Activated B cell treated with CpG ODN at 0.5 μM for 24 hours (primary cell): ENCODE results near the gene SRRM1. TPM values are rescaled to one million over a fixed set of nuclear protein-coding genes. Genes with fewer than 3 reads are reported as not detected.

Source experiments
- ATAC-seq: fragments of 200-7000 bp; cut with Tn5 transposase; one replicate; pipeline ENCODE4 v1.10.0; 2021; ENCODE audit warnings: low read depth, mild to moderate bottlenecking, moderate library complexity
- CTCF ChIA-PET: fragments of 350-600 bp; sonication (Branson Sonifier 250); formaldehyde crosslinking; loops from one replicate; lab custom pipeline; 2021; ENCODE audit warnings: antibody characterized with exemption; lab: Charles Lee
- POLR2A ChIA-PET: fragments of 350-600 bp; sonication (Branson Sonifier 250); formaldehyde crosslinking; loops from one replicate; lab custom pipeline; 2021; ENCODE audit warnings: antibody characterized with exemption; lab: Charles Lee
- DNase-seq: peaks from one replicate; pipeline ENCODE4 v3.0.0; 2022
- H3K27ac Mint-ChIP-seq: one replicate; pipeline ENCODE4 v1.8.0; 2020; ENCODE audit warnings: mixed read lengths
- H3K27me3 Mint-ChIP-seq: one replicate; pipeline ENCODE4 v1.8.0; 2021; ENCODE audit warnings: mixed read lengths
- H3K36me3 Mint-ChIP-seq: one replicate; pipeline ENCODE4 v1.8.0; 2021; ENCODE audit warnings: low read depth, mixed read lengths
- H3K4me1 Mint-ChIP-seq: one replicate; pipeline ENCODE4 v1.8.0; 2021; ENCODE audit warnings: mixed read lengths
- H3K4me3 Mint-ChIP-seq: one replicate; pipeline ENCODE4 v1.8.0; 2020; ENCODE audit warnings: mild to moderate bottlenecking, mixed read lengths
- H3K9me3 Mint-ChIP-seq: one replicate; pipeline ENCODE4 v1.8.0; 2020; ENCODE audit warnings: mixed read lengths
- intact Hi-C: fragments of 100-400 bp; cut with micrococcal nuclease; formaldehyde crosslinking; loops from one replicate; pipeline ENCODE4 v1.15.1; 2024
- total RNA-seq: library from RNA; stranded (reverse); gene quantifications from 2 replicates; pipeline ENCODE4 v1.2.3, GENCODE V29; 2022
- TF ChIP-seq, protein P1 (sequence below): fragments of 200-600 bp; IDR thresholded peaks from one replicate; pipeline ENCODE4 v1.8.0; 2022; ENCODE audit warnings: antibody characterized with exemption, mild to moderate bottlenecking

The SRRM1 gene
- total RNA-seq: 214 and 220 TPM in 2 replicates

DNA sequence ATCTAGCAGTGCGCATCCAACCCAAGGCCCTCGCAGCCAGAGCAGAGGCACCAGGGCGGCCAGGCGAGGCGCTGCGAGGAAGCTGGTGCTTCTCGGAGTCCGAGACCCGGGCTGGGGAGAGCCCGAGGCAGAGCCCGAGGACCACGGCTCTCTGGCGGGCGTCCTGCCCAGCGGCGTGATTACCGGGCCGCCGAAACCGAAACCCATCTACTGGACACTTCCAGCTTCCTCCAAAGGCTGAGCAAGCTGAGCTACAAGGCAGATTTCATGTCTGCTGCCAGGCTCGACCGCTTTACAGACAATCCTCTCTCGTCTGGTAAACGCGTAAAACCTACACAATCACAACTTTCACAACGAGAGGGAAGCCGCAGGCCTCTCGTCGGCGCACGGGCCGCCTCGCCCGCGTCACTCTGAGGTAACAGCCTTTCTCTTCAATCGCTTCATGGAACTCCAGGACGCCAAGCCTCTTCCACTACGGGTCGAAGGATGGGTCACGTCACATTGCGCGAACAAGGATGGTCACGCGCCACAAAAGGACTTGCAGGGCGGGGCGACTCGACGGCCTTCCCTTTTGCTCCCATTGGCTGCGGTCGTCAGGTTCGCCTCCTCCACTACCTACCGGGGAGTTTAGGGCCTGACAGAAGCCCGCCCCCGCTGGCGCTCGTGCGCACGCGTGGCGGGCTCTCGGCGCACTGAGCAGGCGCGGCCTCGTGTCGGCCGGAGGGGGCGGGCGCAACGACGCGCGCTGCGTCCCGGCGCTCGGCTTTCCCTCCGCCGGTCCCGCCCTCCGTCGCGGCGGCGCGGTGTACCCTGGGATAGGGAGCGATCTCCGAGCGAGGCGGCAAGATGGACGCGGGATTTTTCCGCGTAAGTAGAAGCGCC is at the start of gene SRRM1:
TSS of gene SRRM1 (plus strand) at position 822 of the 882 bp plus-strand sequence. CDS start at position 847, 25 bp downstream.
- H3K4me3 Mint-ChIP-seq: peak within 1 kb of the TSS; percentile 96
- DNase-seq (peak; percentile 96), ATAC-seq (peak; percentile 90)
- intact Hi-C loops: loop anchor here (1.0 to 10.0 kb wide), 10 partner anchors 102 to 1232 kb away; partner anchors contain the start of genes CLIC4, NIPAL3, PAQR7 and RCAN3
- H3K4me1 Mint-ChIP-seq: peaks cover 38% of the 10 kb centered on the region
- TF ChIP-seq, protein P1, sequence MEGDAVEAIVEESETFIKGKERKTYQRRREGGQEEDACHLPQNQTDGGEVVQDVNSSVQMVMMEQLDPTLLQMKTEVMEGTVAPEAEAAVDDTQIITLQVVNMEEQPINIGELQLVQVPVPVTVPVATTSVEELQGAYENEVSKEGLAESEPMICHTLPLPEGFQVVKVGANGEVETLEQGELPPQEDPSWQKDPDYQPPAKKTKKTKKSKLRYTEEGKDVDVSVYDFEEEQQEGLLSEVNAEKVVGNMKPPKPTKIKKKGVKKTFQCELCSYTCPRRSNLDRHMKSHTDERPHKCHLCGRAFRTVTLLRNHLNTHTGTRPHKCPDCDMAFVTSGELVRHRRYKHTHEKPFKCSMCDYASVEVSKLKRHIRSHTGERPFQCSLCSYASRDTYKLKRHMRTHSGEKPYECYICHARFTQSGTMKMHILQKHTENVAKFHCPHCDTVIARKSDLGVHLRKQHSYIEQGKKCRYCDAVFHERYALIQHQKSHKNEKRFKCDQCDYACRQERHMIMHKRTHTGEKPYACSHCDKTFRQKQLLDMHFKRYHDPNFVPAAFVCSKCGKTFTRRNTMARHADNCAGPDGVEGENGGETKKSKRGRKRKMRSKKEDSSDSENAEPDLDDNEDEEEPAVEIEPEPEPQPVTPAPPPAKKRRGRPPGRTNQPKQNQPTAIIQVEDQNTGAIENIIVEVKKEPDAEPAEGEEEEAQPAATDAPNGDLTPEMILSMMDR: no peak
- ChIA-PET CTCF (interaction anchor here (1.0 to 1.3 kb wide), 5 partner anchors 46 to 453 kb away, joined by 3 to 6 read pairs (median 3); partner anchors contain the start of gene STPG1), POLR2A (interaction anchor here (0.6 to 2.6 kb wide), 23 partner anchors 9 to 1298 kb away, joined by 3 to 22 read pairs (median 4); partner anchors contain the start of genes CLIC4, HNRNPR, NIPAL3 and RCAN3)
- H3K36me3 Mint-ChIP-seq: peaks cover 38% of the 10 kb centered on the region
- peak within 1 kb of the TSS; percentile 99 for H3K27ac Mint-ChIP-seq
- H3K9me3 Mint-ChIP-seq: no peaks in the 10 kb centered on the region
- H3K27me3 Mint-ChIP-seq: no peaks in the 10 kb centered on the region

GRCh38 chr1:24594328-24594598 is 48.8 kb upstream of the SRRM1 start:
- POLR2A ChIA-PET: no interaction called here
- no peaks in the 10 kb centered on the region for H3K36me3 Mint-ChIP-seq
- CTCF ChIA-PET: interaction anchor here (0.5 to 0.8 kb wide), 2 partner anchors 93 to 241 kb away, joined by 3 read pairs; no protein-coding TSS in a partner anchor
- ATAC-seq: no peak
- intact Hi-C loops: no loop called here
- no peak overlapping the region for H3K27ac Mint-ChIP-seq
- no peak overlapping the region for H3K4me3 Mint-ChIP-seq
- TF ChIP-seq, protein P1: no peak
- no peaks in the 10 kb centered on the region for H3K9me3 Mint-ChIP-seq
- H3K4me1 Mint-ChIP-seq: no peaks in the 10 kb centered on the region
- peaks cover 13% of the 10 kb centered on the region for H3K27me3 Mint-ChIP-seq
- no peak for DNase-seq

GRCh38 chr1:24596401-24596880 is 46.7 kb upstream of the SRRM1 start:
- H3K27ac Mint-ChIP-seq: no peak overlapping the region
- TF ChIP-seq, protein P1: no peak
- H3K27me3 Mint-ChIP-seq: peaks cover 15% of the 10 kb centered on the region
- no peak overlapping the region for H3K4me3 Mint-ChIP-seq
- intact Hi-C loops: no loop called here
- no peaks in the 10 kb centered on the region for H3K4me1 Mint-ChIP-seq
- no peaks in the 10 kb centered on the region for H3K36me3 Mint-ChIP-seq
- CTCF ChIA-PET: no interaction called here
- ATAC-seq: no peak
- POLR2A ChIA-PET: no interaction called here
- H3K9me3 Mint-ChIP-seq: no peaks in the 10 kb centered on the region
- no peak for DNase-seq

- ChIA-PET CTCF (no interaction called here), POLR2A (no interaction called here)
- no peaks in the 10 kb centered on the region for H3K36me3 Mint-ChIP-seq
- TF ChIP-seq, protein P1: no peak
- intact Hi-C loops: no loop called here
- no peak for ATAC-seq
- DNase-seq: no peak
- H3K9me3 Mint-ChIP-seq: no peaks in the 10 kb centered on the region
- H3K27me3 Mint-ChIP-seq: peaks cover 13% of the 10 kb centered on the region
- no peak overlapping the region for H3K27ac Mint-ChIP-seq
- H3K4me1 Mint-ChIP-seq: no peaks in the 10 kb centered on the region
- H3K4me3 Mint-ChIP-seq: no peak overlapping the region
These were observed 43.8 kb upstream of the SRRM1 start for GRCh38 chr1:24599265-24599664.

GRCh38 chr1:24600551-24600950 is 42.6 kb upstream of the SRRM1 start:
- no peak for DNase-seq
- intact Hi-C loops: no loop called here
- ChIA-PET POLR2A (no interaction called here), CTCF (no interaction called here)
- TF ChIP-seq, protein P1: no peak
- Mint-ChIP-seq H3K4me1 (no peaks in the 10 kb centered on the region), H3K27me3 (peaks cover 3% of the 10 kb centered on the region), H3K27ac (no peak overlapping the region), H3K9me3 (no peaks in the 10 kb centered on the region), H3K36me3 (no peaks in the 10 kb centered on the region), H3K4me3 (no peak overlapping the region)
- no peak for ATAC-seq
